Retina (tissue), 1 donor: ENCODE measurements around the gene GRK5.

Source experiments
- DNase-seq: peaks from one replicate; pipeline ENCODE4 v3.0.0-alpha.2; 2016

GRK5 gene

DNA sequence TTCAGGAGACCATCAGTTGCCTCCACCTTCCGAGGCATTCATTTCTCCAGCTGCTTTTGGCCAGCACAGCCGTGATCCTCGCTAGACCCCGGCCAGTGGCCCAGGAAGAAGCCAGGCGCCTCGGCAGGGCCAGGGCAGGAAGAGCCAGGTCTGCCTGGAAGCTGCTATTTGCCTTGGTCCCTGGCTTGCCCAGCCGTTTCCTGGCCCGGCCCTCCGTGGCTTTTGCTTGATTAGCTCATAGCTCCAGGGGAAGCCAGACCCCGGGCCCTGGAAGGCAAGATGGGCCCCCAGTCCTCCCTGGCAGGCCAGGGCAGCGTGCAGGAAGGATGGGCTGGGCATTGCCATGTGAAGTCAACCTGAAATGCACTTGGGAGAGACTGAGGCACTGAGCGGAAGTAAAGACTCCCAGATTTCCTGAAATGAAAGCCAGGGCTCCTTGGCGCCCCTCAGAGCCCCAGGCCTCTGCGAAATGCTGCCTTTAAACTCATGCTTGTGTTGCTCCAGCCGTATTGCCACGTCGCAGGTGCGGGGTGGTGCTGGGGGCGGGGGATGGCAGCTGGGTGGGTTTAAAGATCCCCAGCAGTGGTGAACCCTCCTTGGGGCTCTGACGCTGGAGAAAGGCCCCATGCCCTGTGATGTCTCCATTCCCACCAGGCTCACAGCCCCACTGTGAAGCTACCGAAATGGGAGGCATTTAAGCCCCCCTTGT, 160.6 kb downstream of the GRK5 start:
- DNase-seq, result no peak

DNA sequence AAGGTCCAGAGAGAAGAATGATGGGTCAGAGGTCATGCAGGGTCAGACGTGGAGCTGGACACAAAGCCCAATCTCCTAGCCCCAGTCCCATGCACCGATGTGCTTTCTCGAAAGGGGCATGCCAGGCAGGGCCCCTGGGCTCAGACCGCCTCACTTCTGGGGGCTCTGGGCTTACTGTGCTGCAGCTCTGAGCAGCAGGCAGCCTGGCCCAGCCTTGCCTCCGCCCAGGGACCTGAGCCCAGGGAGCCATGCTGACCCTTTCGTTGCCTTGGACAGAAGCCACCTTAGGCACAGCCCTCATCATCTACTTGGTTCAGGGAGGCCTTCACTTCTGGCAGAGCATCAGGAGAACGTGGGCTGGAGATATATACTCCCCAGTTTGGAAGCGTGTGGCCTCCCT, 161.2 kb downstream of the GRK5 start:
- DNase-seq, result no peak

DNA sequence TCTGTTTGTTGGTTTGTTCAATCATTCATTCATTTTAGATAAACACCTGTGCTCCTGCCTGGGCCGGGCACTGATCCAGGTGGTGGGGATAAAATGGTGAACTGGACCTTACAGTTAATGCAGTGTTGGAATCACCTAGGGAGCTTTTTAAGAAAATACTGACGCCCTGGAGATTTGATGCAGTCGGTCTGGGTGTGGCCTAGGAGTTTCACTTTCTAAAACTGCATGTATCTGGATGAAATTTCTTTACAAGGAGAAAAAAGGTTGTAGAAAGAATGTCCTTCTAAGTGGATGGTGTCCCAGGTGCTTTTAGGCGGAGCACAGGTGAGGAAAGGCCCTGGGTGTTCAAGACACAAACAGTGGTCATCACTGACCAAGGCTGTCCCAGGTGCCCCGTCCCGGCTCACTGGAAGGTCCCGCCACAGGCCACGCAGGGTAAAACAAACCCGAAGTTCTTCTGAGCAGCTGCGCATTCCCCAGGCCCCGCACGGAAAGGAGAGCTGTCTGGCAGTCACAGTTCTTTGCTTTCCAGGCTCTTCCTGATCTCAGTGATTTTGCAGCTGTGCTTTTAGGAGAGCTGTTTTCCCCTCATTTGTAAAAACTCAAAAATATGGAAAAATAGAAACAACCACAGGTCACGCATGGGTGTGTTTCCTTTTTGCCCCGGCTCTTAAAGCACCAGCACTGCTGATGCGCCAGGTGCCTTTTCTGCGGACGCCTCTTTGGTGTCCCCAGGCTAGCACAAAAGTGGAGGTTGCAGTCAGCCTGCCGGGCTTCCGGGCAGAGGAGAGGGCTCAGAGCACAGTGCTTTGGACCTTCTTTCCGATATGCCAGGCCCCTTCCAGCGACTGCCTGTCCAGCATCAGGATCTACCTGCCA, 161.9 kb downstream of the GRK5 start:
- DNase-seq, result no peak

DNA sequence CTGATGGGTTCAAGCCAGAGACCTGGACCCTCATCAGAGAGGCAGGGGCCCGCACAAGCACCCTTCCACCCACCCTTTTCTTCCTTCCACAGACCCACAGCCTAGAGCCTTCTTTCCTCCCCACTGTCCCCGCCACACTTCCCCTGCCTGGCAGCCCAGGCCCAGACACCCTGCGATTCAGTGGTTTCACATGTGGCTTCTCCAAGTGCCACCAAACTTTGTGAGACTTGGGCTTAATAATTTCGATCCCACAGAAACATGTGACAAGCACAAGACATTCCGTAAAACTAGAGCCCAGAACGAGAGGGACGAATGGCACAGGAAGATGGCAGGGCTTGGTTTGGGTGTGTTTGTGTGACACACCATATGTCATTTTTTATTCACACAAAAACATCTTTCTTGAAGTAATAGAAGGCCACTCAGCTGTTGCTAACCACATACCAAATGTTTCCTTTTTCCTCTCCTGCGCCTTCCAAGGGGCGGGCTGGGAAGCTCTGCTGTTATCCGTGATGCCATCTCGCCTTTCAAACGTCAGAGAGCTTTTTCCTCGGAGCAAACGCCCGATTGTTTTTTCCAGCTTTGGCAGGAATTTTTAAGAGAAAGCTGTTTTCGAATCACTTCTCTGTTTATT, 162.9 kb downstream of the GRK5 start:
- no peak for DNase-seq

DNA sequence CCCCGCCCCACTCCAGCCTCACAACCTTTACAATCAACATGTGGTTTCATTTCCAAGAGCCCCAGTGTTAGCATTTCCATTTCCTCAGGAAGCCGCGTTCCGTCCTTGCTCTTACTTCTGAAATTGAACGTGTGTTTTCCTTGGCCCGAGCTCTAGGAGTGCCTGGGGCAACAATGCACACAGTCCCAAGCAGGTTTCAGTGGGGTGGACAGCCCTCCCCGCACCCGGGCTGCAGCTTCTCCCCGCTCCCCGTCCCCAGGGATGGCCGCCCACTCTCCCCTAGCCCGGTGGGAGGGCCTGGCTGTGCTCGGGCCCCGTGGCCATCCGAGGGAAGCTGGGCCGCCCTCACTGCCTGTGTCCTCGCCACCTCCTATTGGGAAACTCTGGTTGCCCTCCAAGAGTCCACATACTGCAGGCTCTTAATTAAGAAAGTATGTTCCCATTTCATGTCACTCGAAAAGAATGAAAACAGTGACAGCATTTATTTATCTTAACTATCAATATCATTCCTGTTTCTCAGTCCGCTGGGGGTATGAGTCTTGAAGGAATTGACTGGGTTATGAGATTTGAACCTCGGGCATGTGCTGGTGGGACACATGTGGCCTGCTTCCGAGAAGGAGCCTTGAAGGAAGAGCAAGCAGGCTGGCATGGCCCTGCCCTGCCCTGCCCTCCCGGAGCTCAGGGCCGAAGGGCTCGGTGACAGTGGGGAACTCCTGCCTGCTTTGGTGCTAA, 163.8 kb downstream of the GRK5 start:
- DNase-seq, result no peak

DNA sequence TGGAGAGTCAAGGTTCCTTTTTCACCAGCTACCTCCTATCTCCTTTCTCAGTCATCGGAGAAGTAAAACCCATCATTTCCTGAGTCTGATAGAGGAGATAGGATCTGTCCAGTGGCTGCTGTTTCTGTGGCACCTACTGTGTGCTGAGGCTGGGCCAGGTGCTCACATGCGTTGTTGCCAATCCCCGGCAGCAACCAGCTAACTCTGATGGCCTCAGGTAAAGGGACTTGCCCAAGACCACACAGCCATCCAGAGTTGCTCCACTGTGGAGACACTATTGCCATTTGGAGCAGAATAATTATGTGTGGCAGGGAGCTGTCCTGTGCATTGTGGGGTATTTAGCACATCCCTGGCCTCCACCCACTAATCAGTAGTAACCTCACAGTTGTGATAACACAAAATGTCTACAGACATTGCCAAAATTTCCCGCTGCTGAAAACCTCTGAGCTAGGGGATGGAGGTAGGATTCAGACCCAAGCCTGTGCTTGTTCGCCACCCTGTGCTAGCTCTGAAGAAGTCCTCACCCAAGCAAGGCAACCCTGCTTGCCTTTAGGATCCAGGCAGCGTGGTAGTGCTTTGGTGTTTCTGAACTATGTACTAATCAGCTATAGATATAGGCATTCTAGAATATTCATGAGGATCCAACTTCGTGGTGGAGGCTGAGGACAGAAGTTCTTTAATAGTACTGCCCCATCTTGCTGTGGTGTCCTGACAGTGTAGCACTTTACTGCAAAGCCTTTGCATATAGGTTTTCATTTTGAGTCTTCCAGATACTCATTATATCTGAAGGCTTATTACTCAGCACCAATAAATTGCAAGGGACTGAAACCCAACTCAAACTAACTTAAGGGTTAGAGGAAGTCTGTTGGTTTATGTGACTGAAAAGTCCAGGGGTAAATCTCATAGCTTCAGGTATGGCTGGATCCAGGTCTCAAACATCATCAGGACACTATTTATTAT, 164.6 kb downstream of the GRK5 start:
- DNase-seq, result no peak

DNA sequence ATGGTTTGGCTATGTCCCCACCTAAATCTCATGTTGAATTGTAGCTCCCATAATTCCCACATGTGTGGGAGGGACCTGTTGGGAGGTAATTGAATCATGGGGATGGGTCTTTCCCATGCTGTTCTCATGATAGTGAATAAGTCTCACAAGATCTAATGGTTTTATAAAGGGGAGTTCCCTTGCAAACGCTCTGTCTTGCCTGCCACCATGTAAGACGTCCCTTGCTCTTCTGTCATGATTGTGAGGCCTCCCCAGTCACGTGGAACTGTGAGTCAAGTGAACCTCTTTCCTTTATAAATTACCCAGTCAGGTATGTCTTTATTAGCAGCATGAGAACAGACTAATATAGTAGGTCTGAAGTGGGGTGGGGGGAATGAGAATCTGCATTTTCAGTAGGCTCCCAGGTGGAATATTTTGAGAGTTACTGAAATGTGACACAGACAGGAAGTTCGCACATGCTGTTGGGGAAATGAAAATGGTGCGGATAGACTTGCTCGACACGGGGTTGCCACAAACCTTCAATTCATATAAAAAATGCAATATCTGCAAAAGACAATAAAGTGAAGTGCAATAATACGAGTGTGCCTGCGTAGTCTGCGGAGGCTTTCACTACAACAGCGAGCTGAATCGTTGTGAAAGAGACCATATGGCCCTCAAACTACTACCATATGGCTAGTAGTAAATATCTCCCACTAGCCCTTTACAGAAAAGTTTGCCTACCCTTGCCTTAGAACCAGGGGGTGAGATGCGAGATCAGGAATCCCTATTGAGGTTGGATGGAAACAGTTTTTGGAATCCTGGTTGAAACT, 166.1 kb downstream of the GRK5 start:
- no peak for DNase-seq

DNA sequence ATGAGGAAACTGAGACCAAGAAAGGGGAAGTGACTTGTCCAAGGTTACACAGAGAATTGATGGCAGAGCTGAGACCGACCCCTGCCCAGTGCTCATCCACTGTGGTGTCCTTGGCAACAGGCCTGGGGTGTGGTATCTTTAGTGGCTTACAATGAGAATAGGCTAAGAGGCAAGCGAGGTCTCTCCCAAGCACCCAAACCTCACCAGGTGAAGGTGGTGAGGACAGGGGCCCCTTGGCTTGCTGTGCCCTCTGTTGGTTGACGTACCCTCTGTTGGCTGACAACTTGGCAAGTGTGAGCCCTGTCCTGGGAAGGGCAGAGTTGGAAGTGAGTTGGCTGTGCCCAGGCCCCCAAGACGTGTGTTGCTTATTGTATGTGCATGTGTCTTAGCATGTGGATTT, 166.9 kb downstream of the GRK5 start:
- DNase-seq, result no peak

DNA sequence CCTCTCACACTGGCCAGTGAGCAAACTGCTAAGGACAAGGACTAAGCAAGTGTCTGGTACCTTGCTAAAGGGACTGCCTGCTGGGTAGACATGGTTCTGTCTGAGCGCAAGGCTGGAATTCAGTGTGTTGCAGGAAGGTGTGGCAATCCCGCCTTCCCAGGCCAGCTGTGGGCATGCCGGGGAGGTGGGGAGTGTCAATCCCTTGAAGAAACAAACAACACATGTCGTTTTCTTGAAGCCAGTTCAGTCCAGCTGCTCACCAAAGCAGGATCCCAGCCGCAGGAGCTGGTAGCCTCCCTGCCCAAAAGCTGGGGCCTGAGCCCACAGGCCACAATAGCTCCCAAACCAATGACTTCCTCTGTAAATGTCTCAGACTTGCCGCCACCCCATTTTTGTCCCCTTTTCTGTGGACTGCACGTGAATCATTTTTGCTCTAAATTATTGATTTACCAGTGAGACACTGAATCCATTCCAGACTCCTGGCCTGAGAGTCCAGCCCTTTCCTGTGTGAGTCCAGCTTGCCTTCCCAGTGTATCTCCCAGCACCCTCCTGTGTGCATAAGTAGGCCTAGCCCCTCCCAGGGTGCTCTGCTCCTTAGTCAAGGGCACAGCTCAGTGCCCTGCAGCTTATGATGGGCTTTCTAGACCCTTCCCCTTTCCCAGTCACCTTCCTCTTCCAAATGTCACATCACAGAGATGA, 168.4 kb downstream of the GRK5 start:
- peak; percentile 44 for DNase-seq

DNA sequence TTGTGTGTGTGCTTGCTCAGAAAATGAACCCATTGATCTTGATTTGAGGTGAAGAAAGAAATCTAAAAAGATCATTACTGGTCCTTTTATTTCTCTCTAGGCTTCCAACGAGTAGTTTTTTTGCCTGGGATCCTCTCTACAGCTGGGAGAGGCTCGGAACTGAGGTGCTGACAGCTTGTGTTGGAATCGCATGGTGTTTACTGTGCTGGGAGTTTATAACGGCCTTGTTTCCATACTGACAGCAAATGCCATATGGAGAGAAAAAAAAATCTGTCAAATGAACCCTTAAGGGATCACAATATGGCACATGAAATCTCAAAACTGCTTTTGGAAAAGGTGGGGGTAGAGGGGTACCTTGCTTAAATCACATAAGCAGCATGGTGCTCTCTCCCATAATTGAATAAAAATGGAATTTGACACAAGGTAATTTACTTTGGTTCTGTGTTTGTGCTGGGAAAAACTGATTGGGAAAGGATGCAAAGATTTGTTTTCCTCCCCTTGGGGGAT, 170.1 kb downstream of the GRK5 start:
- no peak for DNase-seq

DNA sequence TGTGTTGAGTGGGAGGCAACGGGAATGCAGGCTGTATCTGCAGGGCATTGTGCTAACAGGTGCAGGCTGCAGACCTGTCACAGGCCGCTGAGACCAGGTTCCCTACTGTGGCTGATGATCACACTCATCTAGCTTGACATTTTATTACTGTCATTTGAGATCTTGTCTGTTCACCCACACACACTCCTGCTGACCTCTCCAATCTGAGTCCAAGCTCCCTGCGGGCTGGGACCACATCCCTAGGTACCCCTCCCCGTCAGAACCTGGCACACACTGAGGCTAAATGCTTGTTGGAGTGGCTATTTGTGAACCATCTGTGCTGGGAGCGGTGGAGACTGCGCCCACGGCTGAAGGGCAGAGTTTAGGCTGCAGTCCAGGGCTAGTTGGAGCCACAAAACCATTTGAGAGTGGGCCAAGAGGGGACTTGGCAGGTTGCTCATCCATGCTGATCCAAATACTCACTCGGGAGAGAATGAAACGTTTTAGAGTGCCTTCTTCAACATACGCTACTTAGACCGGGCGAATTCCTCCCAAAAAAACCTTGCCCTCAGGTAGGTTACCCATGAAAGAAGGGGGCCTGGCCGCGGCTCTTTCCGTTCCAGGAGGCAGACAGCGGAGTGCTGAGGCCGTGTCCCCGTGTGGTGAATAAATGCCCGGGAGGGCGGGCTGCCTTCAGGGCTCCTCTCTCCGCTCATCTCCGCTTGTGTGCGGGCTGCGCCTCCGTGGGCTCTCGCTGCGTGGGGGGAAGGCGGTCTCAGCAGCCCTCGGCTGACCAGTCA, 170.8 kb downstream of the GRK5 start:
- peak; percentile 40 for DNase-seq

DNA sequence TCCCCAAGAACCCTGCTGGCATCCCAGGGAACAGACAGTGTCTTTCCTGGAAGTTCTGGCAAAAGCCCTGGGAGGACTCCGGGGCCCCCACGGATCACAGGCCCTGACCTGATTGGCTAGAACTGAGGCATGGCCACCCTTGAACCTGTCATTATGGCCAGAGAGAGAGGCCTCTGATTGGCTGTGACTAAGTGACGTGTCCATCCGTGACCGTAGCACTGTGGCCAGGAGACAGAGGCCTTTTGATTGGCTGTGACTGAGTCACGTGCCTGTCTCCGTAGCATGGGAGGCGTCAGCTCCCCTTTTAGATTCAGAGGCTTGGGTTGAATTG, 171.3 kb downstream of the GRK5 start:
- no peak for DNase-seq

DNA sequence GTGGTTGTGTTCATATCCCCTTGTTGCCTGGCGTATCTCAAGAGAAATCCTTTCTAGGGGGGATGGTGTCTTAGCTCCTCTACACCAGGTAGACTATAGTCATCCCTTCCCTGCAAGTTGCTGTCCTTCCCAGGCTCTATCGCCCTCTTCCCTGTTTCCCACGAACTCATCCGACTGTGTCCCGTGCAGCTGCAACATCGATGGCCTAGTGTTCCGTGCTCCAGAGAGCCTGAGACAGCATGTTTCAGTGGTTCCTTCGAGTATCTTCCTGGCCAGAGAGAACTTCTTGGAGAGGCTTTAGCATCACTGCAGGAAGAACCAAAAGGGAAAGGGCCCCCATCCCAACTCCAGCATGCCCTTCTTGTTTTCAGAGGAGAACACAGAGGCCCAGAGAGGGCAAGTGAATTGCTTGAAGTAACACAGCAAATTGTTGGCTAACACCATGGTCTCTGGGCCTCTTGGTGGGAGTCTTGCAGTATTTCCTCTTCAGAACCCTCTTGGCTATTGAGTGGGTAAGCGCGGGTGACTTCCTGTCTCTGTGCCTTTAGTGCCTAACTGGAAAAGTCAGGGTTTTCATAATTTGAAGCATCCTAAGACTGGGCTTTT, 172.2 kb downstream of the GRK5 start:
- DNase-seq, result no peak

DNA sequence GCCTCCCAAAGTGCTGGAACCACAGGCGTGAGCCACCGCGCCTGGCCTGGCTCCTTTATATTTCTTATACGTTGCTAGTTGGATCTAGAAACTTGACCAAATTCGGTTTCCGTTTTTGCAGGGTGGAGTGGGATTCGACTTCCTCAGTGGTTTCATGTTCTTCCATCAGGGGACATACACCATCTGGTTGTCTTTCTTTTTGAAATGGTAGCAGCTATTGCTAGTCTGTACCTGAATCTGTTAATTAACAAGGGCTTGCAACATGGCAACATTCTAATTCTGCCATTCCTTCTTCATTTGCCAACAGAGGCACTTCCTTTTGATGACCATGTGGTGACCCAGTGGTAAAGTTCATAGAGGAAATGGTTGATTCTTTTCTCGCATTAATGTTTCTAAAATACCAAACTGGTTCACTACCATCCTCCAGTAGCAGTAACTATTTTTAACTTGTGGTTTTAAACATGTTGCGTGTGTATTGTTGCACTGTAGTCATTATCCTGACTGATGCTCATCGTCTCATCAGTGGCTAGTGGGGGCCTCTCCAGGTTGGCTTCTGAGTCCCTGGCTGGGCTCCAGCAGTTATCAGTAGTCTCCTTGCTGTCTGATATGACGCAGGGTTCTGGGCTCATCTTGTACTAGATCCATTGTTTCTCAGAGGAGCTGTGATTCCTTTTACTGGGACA, 175.9 kb downstream of the GRK5 start:
- no peak for DNase-seq

DNA sequence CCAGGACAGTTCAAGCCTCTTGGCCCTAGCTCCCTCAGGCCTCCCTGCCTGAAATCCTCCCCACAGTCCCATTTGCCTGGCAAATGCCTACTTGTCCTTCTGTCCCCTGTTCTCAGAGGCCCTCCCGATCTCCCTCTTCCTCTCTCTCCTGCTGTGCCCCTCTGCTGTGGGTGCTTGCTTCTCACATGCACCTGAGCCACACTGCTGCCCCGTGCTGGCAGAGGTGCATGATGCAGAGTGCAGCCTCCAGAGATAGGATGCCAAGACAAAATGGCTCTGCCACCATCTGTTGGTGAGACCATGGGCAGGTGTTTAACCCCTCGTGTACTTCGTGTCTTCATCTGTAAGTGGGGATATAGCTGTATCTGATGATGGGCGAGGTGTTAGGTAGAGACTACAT, 176.8 kb downstream of the GRK5 start:
- no peak for DNase-seq

DNA sequence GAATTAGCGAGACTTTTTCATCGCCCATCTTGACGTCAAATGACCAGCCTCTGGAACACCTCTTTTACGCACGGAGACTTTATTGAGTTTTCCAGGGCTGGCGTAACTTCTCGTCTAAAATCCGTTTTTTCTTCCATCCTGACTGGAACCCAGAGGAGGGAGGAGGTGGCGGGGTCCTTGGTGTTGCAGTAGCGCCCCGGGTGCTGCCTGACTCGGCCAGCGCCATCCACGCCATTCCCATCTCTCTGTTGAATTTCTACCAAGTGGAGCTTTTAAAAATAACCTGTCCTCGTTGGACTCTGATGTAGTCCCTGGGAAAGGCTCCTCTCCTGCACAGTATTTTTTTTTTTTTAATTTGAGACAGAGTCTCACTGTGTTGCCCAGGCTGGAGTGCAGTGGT, 179.3 kb downstream of the GRK5 start:
- DNase-seq, result no peak

DNA sequence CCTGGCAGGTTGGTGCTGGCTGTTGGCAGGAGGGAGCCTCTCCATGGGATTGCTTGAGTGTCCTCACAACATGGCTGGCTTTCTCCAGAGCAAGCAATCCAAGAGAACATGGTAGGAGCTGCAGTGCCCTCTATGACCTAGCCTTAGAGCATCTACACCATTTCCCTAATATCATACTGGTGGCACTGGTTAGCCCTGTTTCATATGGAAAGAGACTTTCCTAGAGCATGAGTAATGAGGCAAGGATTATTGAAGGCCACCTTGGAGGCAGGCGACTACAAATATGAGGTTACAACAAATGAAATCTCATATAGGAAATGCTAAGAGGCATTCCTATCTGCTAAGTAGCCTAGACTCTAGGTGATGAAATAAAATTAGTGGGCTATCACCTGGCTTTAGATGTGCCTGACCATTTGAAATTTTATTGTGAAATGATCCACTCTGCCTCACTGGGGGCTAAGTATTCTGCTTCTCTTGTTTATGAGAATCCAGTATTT, 181.5 kb downstream of the GRK5 start:
- no peak for DNase-seq
